NCI-H2107 (cell line): ENCODE measurements around the gene AFAP1.

Experiments
- DNase-seq: peaks from one replicate; lab custom pipeline; 2025; lab: John Stamatoyannopoulos, UW

AFAP1 gene

DNA sequence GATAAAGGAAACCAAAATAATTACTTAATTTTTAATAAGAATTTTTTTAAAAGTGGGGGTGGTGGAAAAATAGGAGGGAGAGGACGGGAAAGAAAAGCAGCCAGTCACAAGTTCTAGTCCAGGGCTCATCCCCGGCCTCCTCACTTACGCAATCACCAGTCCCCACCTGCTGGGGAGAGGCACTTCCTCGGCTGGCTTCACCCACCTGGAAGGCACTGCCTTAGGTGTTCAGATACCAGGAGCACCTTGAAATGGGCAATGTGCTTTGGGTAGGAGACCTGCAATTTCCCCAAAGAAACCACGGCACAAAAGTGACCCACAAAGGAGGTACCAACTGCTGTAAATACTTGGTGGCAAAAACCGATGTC is 23.8 kb downstream of the AFAP1 start:
- no peak for DNase-seq

DNA sequence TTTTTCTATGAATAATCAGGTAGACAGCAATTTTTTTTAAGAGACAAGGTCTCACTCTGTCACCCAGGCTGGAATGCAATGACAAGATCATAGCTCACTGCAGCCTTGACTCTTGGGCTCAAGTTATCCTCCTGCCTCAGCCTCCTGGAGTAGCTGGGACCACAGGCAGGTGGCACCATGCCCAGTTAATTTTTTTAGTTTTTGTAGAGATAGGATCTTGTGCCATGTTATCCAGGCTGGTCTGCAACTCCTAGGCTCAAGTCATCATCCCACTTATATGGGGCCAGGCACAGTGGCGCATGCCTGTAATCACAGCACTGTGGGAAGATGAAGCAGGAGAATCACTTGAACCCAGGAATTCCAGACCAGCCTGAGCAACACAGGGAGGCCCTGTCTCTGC is 26.8 kb downstream of the AFAP1 start:
- DNase-seq = no peak

DNA sequence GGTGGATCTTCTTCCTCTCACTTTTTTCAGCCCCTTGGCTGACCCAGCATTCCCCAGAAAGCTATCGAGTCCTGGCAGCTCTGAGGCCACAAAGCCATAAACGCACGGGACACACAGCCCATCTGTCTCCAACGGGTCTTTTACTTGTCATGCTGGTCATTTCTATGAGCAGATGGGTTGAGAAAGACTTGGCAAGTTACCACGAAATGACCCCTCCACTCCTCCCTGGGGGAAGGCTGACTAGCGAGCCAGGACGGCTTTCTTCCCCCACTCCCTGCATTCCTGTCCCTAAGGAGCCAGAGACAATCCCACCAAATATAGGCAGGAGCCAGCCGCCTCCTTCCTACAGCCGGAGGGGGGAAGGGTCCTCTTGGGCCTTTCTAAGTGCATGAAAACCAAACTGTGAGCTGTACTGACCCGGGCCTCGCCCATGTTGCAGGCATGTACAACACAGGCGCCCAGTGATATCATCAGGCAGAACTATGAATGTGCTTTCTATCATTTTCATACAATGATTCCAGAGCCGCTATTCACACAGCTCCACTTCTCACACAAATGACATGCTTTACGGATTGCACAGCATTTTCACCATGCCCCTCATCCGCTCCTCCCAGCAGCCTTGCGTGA is 28.6 kb downstream of the AFAP1 start:
- no peak for DNase-seq

DNA sequence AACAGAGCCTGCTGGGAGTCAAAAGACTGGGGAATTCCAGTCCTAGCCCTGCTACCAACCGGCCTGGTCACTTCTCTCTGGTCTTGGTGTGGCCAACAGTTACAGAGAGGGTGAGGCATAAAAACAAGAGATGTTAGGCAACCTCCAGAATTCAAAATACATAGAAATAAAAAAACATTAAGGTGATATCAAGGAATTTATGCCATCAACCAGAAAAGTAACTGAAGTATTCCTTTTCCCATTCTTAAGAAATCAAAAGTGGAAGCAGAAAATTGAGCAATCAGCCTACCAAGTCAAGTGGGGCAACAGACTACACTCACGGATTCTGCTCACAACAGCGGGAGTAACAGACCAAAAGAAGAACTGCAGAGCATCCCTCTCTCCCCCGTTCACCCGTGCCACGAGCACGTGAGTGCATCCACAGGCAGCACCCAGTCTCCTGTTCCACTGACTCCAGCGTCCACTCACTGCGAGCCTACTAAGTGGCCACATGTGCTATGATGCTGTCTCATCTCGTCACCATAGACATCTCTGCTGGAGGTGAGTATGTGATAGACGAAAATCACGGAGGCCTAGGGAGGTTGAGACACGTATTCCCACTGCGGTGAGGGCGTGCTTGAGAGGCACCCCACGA is 29.3 kb downstream of the AFAP1 start:
- DNase-seq = no peak

DNA sequence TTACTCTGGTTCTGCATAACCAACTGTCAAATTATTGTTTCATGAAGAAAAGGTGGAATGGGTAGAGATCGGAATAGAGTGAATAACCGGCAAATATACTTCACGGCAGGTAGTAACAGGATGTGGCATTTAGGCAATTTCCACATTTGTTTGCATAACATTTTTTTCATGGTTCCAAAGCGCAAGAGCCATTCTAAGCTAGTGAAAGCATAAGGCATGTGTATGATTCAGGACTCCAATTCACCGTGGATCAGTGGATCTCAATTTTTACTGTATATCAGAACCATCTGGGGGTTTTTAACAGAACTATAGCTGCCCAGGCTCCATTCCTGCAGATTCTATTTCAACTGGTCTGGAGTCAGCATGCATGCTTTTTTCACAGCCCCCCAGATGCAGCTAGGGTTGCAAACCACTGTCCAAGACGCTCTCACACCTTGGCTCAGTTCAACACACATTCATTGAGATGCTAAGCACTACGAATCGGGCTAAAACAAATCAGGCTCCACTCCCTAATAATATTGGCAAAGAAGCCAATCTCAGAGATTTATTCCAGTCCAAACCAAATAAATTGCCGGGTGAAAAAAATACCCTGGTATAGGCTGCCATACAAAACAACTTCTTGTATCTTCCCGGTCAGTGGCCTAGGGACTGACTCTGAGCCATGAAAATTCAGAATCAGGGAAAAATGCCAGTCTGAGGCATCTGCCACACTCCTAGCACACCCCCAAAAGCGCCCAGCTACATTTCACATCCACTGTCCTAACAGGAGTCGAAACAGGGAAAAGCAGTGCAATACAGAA is 30.0 kb downstream of the AFAP1 start:
- no peak for DNase-seq

DNA sequence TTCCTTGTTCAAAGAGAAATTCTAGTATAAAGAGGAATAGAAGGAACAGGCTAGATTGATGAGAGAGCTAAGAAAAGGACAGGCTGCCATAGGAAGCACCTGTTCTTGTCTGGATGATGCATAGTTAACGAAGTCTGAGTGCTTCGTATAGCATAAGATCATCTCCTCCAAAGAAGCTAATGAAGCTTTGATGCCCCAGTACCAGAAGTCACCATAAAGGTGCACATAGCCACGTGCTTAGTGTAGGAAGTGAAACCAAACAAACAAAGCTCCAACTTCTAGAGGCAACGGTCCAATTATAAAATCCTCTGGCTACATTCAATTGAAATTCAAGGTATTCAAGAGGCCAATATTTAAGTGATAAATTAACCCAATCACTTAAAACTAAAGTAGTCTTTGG is 31.0 kb downstream of the AFAP1 start:
- DNase-seq = no peak

DNA sequence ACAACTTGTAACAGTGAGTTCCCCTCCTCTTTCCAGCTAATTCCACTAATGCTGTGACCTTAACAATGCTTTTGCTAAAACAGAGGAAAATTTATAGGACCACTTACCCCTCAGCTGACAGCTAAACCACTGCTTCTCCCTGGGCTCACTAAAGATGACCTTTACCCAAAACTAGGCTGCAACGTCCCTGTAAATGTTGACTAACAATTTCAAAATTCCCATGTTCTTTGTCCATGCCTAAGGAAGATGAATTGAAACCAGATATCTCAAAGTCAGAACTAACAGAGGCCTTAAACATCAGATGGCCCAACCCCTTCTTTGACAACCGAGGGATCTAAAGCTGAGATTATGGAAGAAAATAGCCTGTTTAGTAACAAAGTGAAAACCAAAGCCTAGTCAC is 32.5 kb downstream of the AFAP1 start:
- no peak for DNase-seq

DNA sequence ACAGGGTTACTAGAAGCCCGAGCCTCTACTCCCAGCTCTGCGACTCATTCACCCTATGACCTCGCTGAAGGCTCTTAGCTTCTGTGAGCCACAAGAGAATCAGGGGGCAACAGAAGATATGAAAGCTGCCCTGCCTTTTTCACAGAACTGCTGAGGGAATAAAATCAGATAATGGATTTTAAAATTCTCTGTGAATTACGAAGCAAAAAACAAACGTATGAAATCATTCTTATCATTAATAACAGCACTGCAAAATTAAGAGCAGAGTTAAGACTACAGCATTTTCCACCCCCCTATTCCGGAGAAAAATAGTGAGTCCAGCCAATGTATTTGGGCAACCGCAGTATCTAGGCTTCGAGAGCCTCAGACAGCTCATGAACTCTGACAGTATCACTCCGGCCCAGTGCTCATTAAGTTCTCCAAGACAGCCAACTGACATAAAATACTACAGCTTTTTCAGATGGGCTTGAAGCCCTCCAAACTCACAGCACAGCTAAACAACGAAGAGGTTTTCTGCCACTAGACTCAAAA is 33.4 kb downstream of the AFAP1 start:
- DNase-seq = no peak

DNA sequence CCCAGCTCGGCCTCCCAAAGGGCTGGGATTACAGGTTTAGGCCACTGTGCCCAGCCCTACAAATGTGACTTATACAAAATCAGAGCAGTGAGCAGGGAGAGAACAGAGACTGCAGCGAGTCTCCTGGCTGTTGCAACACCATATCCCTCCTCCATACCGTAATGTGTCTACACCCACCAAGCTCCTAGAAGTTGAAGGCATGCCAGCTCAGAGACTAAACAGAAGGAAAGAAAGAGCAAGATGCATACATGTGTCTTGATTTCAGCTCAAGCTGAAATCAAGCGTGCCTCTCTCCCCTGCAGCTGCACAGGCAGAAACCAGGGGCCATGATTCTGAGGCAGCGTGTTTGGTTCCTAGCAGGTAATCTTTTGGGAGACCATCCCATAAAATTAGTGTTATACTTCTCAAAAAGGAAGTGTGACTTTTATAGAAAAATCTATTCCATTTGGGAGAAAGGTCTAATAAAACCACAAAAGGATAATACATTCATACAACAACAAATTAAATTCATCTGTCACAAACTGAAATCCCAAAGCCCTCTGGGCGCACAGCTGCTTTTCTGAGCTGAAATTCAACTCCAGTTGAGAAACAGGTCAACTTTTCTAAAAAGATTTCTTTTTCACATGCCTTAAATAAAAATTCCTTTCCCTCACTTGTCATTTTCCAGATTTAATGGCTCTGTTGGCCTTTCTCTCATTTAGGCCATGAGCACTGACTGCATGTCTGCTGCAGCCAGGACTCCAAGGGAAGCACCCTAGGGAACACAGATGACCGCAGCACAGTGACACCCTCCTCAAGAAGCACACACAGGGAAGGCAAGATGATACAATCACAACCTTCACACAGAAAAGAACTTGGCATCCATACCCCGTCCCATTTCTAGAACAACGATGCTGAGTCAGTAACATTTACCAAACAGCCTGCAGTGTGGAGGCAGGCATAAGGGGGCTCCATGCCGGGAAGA is 34.4 kb downstream of the AFAP1 start:
- DNase-seq = no peak

DNA sequence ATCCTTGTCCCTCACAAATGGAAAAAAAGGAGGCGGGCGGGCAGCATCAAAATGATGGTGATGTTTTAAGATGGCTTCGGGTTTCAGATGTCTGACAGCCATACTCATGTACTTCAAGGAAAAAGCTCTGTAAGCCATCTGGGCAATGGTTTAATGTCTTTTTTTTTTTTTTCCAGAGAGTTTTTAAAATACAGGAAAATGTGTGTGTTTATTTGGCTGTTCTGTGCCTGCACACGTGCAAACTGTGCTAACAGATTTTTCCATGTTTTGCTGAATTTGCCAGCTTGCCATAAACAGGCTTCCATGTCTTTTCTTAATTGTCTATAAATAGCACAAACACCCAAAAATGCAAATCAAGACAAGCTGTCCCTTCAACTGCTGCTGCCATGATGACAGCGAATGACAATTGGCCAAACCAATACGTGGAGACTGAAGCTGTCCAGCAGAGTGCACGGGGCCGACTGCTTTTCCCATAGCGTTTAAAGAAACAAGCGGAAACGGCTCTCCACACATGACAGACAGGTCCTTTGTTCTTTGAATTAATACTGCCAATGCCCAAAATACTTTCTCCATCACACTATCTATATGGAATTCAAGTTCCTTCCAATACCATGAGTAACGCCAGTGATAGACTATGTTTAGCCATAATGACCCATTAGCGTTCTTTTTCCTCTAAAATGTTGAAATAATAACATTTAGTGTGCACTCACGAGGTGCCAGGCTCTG is 35.7 kb downstream of the AFAP1 start:
- no peak for DNase-seq

DNA sequence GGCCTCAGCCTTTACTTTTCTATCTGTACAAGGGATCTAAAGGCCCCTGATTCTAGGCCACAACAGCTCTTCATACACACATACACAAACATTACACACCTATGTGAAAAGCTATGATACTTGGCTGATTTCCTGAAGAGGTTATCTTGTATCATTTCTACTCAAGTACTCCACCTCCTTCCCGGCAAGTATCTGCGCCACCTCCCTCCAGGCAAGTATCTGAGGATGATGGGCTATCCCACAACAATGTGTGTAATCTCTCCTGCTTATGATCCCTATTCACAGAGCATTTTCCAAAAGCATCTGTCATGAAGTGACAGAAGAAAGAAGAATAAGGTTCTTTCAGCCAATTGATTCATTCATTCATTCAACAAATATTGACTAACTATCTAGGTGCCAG is 36.8 kb downstream of the AFAP1 start:
- no peak for DNase-seq

DNA sequence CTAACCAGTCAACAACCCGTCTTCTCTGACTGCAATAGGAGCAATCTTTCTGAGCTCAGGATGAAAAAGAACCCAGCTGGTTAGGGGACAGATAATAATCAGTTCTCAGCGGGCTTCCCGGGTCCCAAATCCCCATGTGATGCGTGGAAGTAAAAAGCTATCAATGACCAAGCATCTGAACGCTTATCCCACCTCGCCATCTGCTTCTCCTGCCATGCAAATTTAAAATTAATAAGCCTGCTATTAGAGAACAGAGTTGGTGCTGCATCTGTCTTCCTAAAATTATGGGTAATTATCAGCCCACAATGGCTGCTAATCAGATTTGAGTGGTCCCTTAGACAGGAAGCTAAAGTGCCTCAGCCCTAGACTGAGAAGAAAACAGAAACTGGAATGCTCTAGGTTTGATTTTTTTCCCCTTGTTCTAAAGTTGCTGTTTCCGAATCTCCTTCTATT is 37.5 kb downstream of the AFAP1 start:
- DNase-seq = no peak

DNA sequence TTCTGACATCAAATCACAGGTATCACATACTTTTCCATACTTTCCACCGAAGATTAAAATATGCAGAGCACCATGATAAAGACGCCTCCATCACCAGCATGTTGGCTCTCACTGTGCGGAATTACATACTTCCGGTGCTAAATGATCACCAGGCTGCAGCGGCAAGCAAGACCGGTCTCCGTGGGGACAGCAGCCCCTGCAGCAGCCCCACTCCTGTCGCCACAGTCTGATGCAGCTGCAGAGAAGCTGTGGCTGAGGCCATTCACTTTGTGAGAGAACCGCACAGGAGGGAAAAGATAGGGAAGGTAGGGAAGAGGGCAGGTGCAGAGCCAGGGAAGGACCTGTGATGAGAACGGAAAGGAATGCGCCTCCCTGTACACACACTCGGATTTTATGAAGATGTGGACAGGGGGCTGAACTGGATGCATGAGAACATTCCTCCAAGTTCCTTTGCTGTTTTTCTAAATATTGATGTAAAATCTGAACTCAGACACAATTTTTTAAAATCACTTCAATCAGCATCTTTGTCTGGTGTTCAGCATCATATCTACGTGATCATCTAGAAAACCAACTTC is 38.3 kb downstream of the AFAP1 start:
- no peak for DNase-seq

DNA sequence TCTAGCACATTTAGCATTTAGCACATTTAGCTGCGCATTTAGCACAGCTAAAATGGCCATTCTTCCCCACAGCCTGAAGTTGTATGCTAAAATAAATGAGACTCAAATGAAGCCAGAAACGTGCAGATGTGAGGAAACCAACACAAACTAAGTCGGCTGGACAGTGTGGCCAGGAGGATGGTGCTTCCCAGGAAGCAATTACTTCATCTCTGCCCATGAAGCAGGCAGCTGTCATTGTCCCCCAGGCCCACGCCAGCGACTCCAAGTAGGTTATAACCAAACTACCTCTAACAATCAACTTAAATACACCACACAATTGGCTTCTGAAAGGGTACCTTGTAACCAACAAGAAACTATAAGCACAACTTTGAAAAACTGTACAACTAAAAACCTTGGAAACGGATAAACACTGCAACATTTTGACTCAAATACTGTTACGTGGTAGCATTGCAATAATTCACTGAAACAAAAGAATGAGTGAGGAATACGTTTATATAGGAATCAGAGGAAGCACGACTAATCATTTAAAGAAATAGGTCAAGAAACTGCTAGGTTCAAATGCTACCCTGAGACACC is 39.2 kb downstream of the AFAP1 start:
- DNase-seq = no peak

DNA sequence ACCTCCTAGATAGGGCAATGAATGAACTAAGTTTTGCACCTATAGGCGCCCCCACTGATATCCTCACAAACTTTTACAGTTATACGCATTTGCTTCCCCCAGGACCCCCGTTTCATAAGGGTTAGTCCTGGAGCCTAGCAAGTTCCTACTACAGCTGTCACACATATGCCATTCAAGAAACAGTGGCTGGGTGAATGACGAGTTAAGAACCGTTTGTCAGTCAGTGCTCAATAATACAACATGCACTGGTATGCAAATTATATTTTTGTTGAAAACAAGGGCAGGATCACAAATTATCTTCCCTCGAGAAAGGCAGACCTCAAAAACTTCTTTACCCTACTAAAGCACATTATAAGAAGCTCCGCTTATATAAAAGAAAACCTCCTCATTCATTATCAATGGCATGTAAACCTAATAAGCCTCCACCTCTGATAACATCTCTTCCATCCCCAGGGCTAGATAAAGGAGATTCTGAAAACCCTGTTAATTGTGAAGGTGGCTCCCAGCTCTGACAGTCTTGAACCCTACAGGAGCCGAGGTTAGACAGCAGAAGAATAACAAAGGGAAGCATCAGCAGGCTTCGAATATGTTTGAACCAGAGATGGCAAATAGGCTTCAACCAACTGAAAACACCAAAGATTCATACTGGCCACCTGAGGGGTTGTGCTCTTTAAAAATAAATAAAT is 40.3 kb downstream of the AFAP1 start:
- DNase-seq = no peak

DNA sequence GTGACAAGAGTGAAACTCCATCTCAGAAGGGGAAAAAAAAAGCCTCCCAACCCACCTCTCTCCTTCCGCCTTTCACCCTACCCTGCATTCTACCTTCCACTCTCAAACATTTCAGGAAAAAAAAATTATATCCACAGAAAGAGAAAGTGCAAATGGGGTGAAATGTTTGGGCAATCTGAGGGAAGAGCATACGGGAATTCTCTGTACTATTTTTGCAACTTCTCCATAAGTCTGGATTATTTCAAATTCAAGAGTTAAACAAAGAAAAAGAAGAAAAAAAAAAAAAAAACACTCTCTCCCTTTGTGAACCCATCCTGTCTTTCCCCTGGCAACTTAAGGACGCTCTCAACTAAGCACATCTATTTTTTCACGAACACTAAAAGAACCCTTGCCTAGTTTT is 41.3 kb downstream of the AFAP1 start:
- DNase-seq = no peak

DNA sequence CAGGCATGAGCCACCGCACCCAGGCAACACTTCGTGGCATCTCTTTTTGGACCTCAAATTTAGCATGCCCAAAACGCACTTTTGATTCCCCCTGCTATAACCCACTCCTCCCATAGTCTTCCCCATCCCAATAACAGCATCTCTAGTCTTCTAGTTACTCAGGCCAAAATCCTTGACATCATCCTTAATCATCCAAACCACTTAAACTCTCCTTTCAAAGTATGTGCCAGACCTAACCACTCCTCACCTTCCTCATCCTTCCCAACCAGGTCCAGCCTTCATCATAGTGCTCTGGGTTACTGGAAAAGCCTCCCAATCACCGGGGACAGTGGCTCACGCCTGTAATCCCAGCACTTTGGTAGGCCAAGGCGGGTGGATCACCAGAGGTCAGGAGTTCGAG is 41.9 kb downstream of the AFAP1 start:
- DNase-seq = no peak

DNA sequence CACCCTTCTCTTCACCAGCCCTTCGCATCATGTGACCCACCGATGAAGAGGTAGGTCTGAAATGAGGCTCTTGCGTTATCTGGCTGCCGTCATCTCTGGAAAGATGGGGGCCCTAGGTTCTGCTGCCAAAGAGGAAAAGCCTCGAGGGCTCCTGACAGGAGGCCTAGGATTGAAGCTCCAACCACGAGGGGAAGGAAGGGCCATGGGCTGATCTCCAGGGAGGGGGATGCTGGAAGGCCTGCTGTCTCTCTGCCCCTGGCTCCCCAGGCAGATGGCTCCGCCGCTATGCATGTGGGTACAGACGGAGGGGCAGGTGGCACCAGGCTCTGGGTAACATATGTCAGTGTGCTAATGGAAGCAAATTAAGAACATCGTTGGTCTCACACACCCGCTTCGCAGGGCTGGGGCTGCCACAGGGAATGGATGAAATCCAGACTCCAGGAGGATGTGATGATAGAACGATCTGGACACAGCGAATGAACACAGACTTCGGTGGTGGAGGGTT is 44.9 kb downstream of the AFAP1 start:
- no peak for DNase-seq

DNA sequence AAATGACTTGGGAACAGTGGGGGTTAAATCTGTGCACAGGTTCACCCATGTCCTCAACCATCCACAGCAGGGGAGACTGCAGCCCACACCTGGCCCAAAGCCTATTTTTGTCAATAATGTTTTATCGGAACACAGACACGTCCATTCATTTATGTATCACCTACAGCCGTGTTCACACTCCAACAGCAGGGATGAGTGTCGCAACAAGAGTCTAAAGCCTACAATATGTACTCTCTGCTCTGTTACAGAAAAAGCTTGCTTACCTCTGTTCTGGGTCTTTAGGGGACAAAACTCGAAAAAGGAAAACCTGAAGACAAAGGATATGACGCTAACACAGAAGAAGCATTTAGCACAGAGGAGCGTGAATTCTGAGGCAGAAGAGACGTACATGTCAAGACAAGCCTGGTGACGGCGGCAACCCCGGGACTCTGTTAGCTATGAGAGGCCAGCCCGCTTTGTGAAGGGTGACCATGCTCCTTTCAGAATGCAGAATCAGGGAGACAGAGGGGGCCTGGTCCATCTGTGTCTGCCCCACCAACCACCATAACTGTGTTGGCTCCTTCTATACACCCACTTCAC is 45.5 kb downstream of the AFAP1 start:
- DNase-seq = no peak
